ENCODE measurements around the gene EMID1.

DNA sequence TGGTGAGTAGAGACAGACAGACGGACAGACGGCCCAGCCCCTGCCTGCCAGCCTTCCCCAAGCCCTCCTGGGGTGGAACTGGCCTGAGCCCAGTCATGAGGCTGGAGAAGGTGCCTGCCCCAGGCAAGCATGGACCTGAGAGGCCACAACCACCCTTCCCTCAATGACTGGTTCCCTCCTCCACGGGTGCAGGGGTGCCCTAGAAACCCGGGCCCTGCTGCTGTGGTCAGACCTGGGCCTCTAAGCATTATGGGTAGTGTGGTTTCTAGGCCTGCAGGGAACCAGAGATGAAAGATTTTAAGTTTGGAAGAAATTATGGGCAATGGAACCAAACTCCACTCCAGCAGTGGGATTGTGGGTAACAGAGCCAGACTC lies 48.6 kb downstream of the EMID1 start:
- TF ChIP-seq CTCF (IDR thresholded peaks at IDR 0.05; ENCODE audit: borderline replicate concordance, extremely low read depth, low read length, poor library complexity, severe bottlenecking) (no peak), EZH2 (IDR thresholded peaks at IDR 0.05; ENCODE audit: borderline replicate concordance, low read depth, low read length, severe bottlenecking) (no peak)

Measured in DND-41 (cell line).